ENCODE results near the gene PBRM1. TPM values are rescaled to one million over a fixed set of nuclear protein-coding genes. Genes with fewer than 3 reads are reported as not detected.
A peak's percentile ranks its signal among the peaks of the same experiment; 100 is the strongest.

Gene PBRM1
- total and polyA plus RNA-seq, 7 donors: 8.4 to 94.2 (median 82.8) TPM

DNA sequence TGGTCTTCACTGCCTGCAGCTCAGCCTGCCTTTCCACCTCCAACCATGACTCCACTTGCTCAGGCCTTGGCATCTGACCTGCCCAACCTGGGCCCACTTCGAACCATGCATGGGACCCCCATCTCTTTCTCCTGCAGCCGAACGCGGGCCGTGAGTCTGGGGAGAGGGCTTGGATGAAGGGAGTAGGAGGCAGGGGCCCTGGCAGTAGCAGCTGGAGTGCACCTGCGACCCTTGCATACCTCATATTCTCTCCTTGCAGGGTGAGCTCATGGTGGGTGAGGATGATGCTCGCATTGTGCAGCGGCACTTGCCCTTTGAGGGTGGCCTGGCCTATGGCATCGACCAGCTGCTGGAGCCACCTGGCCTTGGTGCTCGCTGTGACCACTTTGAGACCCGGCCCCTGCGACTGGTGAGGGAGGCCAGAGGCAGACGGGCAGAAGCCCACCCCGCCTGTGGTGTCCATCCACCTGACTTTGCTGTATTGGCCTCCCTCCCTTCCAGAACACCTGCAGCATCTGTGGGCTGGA, 165.5 kb downstream of the PBRM1 start:
- Histone ChIP-seq H3K4me3 (no peak overlapping the region), H3K36me3 (peaks cover 0 to 12% (median 0%) of the 10 kb centered on the region in 4 donors), H3K4me1 (peaks cover 0 to 13% (median 6%) of the 10 kb centered on the region in 4 donors), H3K27me3 (no peaks in the 10 kb centered on the region), H3K27ac (no peak overlapping the region), H3K9me3 (no peaks in the 10 kb centered on the region)
- intact Hi-C loops (cut with DNase I): no loop called here
- DNase-seq: no peak
- TF ChIP-seq, protein P1, sequence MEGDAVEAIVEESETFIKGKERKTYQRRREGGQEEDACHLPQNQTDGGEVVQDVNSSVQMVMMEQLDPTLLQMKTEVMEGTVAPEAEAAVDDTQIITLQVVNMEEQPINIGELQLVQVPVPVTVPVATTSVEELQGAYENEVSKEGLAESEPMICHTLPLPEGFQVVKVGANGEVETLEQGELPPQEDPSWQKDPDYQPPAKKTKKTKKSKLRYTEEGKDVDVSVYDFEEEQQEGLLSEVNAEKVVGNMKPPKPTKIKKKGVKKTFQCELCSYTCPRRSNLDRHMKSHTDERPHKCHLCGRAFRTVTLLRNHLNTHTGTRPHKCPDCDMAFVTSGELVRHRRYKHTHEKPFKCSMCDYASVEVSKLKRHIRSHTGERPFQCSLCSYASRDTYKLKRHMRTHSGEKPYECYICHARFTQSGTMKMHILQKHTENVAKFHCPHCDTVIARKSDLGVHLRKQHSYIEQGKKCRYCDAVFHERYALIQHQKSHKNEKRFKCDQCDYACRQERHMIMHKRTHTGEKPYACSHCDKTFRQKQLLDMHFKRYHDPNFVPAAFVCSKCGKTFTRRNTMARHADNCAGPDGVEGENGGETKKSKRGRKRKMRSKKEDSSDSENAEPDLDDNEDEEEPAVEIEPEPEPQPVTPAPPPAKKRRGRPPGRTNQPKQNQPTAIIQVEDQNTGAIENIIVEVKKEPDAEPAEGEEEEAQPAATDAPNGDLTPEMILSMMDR (IDR thresholded peaks at IDR 0.05): no peak
- TF ChIP-seq EP300 (IDR thresholded peaks at IDR 0.05) (no peak), POLR2AphosphoS5 (IDR thresholded peaks at IDR 0.05) (no peak), POLR2A (IDR thresholded peaks at IDR 0.05) (no peak)
- WGBS, 2 donors: 94 to 96% methylated on average over 14 of the region's 14 CpGs

DNA sequence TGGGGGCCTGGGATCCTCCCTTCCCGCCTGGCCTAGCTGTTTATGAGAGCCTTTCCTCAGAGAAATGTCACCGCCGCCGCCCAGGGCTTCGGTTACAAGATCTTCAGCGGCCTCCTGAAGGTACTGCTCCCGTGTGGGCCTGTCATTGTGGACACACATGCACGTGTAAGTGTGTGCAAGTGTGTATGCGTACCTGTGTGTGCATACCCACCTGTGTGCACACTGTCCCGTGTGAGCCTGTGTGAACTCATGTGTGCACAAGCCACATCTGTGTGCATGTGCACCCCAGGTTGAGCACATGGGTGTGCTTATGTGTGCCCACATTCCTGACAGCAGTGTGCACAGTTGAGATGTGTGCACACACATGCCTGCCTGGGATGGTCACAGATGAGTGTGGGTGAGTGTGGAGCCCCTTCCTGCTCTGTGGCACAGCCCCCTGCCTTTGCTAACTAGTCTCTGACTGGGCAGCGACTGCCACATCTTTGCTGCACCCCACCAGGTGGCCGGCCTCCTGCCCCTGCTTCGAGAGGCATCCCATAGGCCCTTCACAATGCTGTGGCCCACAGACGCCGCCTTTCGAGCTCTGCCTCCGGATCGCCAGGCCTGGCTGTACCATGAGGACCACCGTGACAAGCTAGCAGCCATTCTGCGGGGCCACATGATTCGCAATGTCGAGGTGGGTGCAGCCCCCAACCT, 166.1 kb downstream of the PBRM1 start:
- Histone ChIP-seq H3K27me3 (no peaks in the 10 kb centered on the region), H3K4me3 (no peak overlapping the region), H3K4me1 (peaks cover 0 to 12% (median 3%) of the 10 kb centered on the region in 4 donors), H3K27ac (no peak overlapping the region), H3K36me3 (peaks cover 0 to 12% (median 0%) of the 10 kb centered on the region in 4 donors), H3K9me3 (no peaks in the 10 kb centered on the region)
- intact Hi-C loops (cut with DNase I): no loop called here
- DNase-seq: no peak
- TF ChIP-seq, protein P1 (IDR thresholded peaks at IDR 0.05): no peak
- no peak for TF ChIP-seq POLR2A (IDR thresholded peaks at IDR 0.05)
- no peak for TF ChIP-seq POLR2AphosphoS5 (IDR thresholded peaks at IDR 0.05)
- TF ChIP-seq EP300 (IDR thresholded peaks at IDR 0.05): no peak
- WGBS, 2 donors: 80 to 89% methylated on average over 22 of the region's 22 CpGs

DNA sequence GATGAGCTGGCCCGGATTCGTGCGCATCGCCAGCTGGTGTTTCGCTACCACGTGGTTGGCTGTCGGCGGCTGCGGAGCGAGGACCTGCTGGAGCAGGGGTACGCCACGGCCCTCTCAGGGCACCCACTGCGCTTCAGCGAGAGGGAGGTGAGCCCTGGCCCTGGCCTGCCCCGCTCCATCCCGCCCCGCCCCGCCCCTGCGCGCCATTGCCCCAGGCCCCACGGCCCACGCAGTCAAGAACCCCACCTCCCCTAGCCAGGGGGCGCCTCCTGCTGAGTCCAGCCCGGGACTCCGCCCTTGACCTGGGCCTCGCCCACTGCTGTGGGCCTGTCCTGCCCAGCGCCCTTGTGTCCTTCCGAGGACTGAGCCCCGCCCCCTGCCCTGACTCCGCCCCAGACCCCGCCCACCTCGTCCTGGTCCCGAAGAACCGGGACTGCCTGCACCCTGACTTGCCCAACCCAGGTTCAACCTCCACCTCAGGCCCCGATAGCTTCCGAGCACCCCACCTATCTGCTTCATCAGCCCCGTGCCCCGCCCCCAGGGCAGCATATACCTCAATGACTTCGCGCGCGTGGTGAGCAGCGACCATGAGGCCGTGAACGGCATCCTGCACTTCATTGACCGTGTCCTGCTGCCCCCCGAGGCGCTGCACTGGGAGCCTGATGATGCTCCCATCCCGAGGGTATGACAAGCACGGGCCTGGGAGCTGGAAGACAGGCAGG, 166.8 kb downstream of the PBRM1 start:
- Histone ChIP-seq H3K36me3 (peaks cover 0 to 5% (median 0%) of the 10 kb centered on the region in 4 donors), H3K27ac (no peak overlapping the region), H3K4me3 (peak overlapping the region; percentile 22 to 38 (median 34)), H3K27me3 (no peaks in the 10 kb centered on the region), H3K9me3 (no peaks in the 10 kb centered on the region), H3K4me1 (peaks cover 0 to 12% (median 3%) of the 10 kb centered on the region in 4 donors)
- intact Hi-C loops (cut with DNase I): no loop called here
- WGBS, 2 donors: 35 to 66% methylated on average over 50 of the region's 50 CpGs
- TF ChIP-seq POLR2A (IDR thresholded peaks at IDR 0.05) (no peak), POLR2AphosphoS5 (IDR thresholded peaks at IDR 0.05) (no peak), EP300 (IDR thresholded peaks at IDR 0.05) (no peak)
- TF ChIP-seq, protein P1 (IDR thresholded peaks at IDR 0.05): no peak
- no peak for DNase-seq

DNA sequence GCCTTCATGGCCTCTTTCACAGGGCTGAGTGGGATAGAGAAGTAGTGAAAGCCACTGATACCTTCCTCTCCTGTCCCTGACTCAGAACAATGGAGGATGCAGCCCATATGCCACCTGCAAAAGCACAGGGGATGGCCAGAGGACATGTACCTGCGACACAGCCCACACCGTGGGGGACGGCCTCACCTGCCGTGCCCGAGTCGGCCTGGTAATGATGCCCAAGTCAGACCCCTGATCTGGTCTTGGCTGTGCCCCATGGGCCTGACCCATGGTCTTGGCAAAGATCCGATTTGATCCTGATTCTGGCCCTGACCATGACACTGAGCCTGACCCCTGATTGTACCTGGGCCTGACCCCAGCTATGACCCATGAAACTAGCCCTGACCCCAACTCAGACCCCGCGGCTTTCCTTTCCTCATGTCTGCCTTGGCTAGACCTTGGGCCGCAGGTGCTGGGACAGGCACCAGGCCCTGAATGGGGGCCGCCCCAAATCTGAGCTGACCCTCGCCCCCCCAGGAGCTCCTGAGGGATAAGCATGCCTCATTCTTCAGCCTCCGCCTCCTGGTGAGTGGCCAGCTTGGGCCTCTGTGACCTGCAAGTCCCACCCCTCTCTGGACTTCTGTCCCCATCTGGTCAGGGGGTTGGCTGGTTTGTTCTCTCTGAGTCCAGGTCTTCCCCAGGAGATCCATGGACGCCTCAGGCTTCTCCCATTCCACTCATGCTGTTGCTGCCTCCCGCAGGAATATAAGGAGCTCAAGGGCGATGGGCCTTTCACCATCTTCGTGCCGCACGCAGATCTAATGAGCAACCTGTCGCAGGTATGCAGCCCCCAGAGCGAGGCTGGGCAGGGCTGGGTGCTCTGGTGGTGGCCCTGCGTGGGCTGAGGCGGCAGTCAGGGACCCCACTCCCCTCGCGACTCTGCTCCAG, 167.7 kb downstream of the PBRM1 start:
- TF ChIP-seq POLR2AphosphoS5 (IDR thresholded peaks at IDR 0.05) (no peak), EP300 (IDR thresholded peaks at IDR 0.05) (no peak), POLR2A (IDR thresholded peaks at IDR 0.05) (no peak)
- TF ChIP-seq, protein P1 (IDR thresholded peaks at IDR 0.05): no peak
- H3K4me3 ChIP-seq: peak overlapping the region; percentile 22 to 38 (median 34)
- DNase-seq: no peak
- intact Hi-C loops (cut with DNase I): no loop called here
- no peak overlapping the region for H3K27ac ChIP-seq
- peaks cover 0 to 12% (median 3%) of the 10 kb centered on the region in 4 donors for H3K4me1 ChIP-seq
- whole genome bisulfite sequencing, 2 donors: 68 to 86% methylated on average over 25 of the region's 25 CpGs
- H3K36me3 ChIP-seq: no peaks in the 10 kb centered on the region
- no peaks in the 10 kb centered on the region for H3K27me3 ChIP-seq
- H3K9me3 ChIP-seq: no peaks in the 10 kb centered on the region
